HG02938 (cell line): ENCODE results near the gene UBE2E1.
"Not testable (repeated sequence)": the region's sequence is repeated elsewhere in the genome, so short reads cannot be mapped to it uniquely, and the experiment has no call there.

Experiments
- ATAC-seq: cut with Tn5 transposase; IDR thresholded peaks from one replicate; pipeline ENCODE4 v1.9.1; 2021; ENCODE audit warnings: mild to moderate bottlenecking, moderate library complexity; ENCODE audit not compliant: unreplicated experiment

The UBE2E1 gene

GRCh38 chr3:23913873-23914743, 108.4 kb downstream of the UBE2E1 start:
- ATAC-seq: no peak

- no peak for ATAC-seq
Observed at GRCh38 chr3:23915537-23916108, 109.9 kb downstream of the UBE2E1 start.

- ATAC-seq: peak; percentile 42
Observed at GRCh38 chr3:23916152-23916885, 110.6 kb downstream of the UBE2E1 start.

GRCh38 chr3:23916886-23917678, 111.3 kb downstream of the UBE2E1 start, which contains the start of the genes NKIRAS1 and RPL15:
TSS of gene NKIRAS1 (minus strand) at chr3:23916990. CDS start at chr3:23910904, 6,086 bp downstream.
TSS of gene RPL15 (plus strand) at chr3:23917132. CDS start at chr3:23917860, 728 bp downstream.
- peak; percentile 91 for ATAC-seq

GRCh38 chr3:23917679-23918303, 112.0 kb downstream of the UBE2E1 start:
- not testable (repeated sequence) for ATAC-seq

- not testable (repeated sequence) for ATAC-seq
Observed at GRCh38 chr3:23918331-23918730, 112.6 kb downstream of the UBE2E1 start.

GRCh38 chr3:23919628-23920027, 113.9 kb downstream of the UBE2E1 start:
- ATAC-seq: no peak

- ATAC-seq: no peak
Observed at GRCh38 chr3:23920151-23920655, 114.4 kb downstream of the UBE2E1 start.

GRCh38 chr3:23921052-23921511, 115.3 kb downstream of the UBE2E1 start:
- no peak for ATAC-seq

- no peak for ATAC-seq
Observed at GRCh38 chr3:23923786-23924185, 118.0 kb downstream of the UBE2E1 start.

- ATAC-seq: no peak
Observed at GRCh38 chr3:23926246-23926645, 120.5 kb downstream of the UBE2E1 start.

GRCh38 chr3:23926736-23927135, 121.0 kb downstream of the UBE2E1 start:
- no peak for ATAC-seq

- ATAC-seq: no peak
Observed at GRCh38 chr3:23928524-23928923, 122.8 kb downstream of the UBE2E1 start.

- ATAC-seq: no peak
Observed at GRCh38 chr3:23931597-23931996, 125.8 kb downstream of the UBE2E1 start.

GRCh38 chr3:23932571-23932970, 126.8 kb downstream of the UBE2E1 start:
- ATAC-seq: no peak

- no peak for ATAC-seq
Observed at GRCh38 chr3:23934253-23934652, 128.5 kb downstream of the UBE2E1 start.

- ATAC-seq: no peak
Observed at GRCh38 chr3:23937296-23937695, 131.5 kb downstream of the UBE2E1 start.

- no peak for ATAC-seq
Observed at GRCh38 chr3:23938688-23939087, 132.9 kb downstream of the UBE2E1 start.

- ATAC-seq: no peak
Observed at GRCh38 chr3:23940775-23941174, 135.0 kb downstream of the UBE2E1 start.
